ENCODE results near the gene PDXP.

Gene PDXP

GRCh38 chr22:37624017-37624365 is 34.5 kb upstream of the PDXP start:
- no peak for TF ChIP-seq CTCF (IDR thresholded peaks at IDR 0.05; ENCODE audit: control insufficient read depth, extremely low read depth, insufficient read depth)
- H3K4me3 ChIP-seq (ENCODE audit: low read depth, low read length): no peak overlapping the region
- no peak for DNase-seq (ENCODE audit: low read depth)

GRCh38 chr22:37624876-37625275 is 33.6 kb upstream of the PDXP start:
- TF ChIP-seq CTCF (IDR thresholded peaks at IDR 0.05; ENCODE audit: control insufficient read depth, extremely low read depth, insufficient read depth): no peak
- DNase-seq (ENCODE audit: low read depth): no peak
- H3K4me3 ChIP-seq (ENCODE audit: low read depth, low read length): no peak overlapping the region

DNA sequence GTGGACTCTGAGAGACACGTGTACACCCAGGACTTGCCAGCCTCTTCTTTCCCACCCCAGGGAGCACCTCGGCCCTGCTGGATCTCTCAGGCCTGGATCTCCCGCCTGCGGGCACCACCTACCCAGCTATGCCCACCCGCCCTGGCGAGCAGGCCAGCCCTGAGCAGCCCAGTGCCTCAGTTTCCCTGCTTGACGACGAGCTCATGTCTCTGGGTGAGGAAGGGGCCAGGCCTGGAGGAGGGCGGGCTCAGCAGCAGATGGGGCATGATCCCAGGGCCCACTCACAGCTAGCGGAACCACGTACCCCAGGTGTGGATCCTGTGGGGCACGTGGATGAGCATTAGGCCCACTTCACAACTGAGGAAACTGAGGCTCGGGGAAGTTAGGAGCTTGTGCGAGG is 32.8 kb upstream of the PDXP start:
- no peak for TF ChIP-seq CTCF (IDR thresholded peaks at IDR 0.05; ENCODE audit: control insufficient read depth, extremely low read depth, insufficient read depth)
- DNase-seq (ENCODE audit: low read depth): no peak
- H3K4me3 ChIP-seq (ENCODE audit: low read depth, low read length): no peak overlapping the region

- TF ChIP-seq CTCF (IDR thresholded peaks at IDR 0.05; ENCODE audit: control insufficient read depth, extremely low read depth, insufficient read depth): no peak
- H3K4me3 ChIP-seq (ENCODE audit: low read depth, low read length): no peak overlapping the region
- DNase-seq (ENCODE audit: low read depth): no peak
Observed at GRCh38 chr22:37626144-37626543, 32.4 kb upstream of the PDXP start.

DNA sequence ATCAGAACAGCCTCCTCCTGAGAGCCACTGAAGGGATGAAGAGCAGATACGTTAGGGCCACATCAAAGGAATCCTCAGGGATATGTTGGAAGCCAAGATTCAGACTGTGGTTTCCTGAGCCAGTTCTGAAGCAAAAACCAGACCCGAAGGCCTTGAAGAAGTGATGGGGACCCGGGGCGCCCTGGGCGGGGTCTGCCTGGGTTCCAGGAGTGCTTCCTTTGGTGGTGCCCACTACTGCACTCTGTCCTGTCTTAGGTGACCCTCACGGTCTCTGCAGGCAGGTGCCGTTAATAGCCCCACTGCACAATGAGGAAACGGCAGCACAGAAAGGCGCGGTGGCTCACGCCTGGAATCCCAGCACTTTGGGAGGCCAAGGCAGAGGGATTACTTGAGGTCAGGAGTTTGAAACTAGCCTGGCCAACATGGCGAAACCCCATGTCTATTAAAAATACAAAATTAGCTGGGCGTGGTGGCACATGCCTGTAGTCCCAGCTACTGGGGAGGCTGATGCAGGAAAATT is 31.9 kb upstream of the PDXP start:
- no peak overlapping the region for H3K4me3 ChIP-seq (ENCODE audit: low read depth, low read length)
- DNase-seq (ENCODE audit: low read depth): no peak
- no peak for TF ChIP-seq CTCF (IDR thresholded peaks at IDR 0.05; ENCODE audit: control insufficient read depth, extremely low read depth, insufficient read depth)

GRCh38 chr22:37627121-37627520 is 31.4 kb upstream of the PDXP start:
- TF ChIP-seq CTCF (IDR thresholded peaks at IDR 0.05; ENCODE audit: control insufficient read depth, extremely low read depth, insufficient read depth): no peak
- no peak for DNase-seq (ENCODE audit: low read depth)
- no peak overlapping the region for H3K4me3 ChIP-seq (ENCODE audit: low read depth, low read length)

GRCh38 chr22:37627545-37627944 is 31.0 kb upstream of the PDXP start:
- no peak for DNase-seq (ENCODE audit: low read depth)
- TF ChIP-seq CTCF (IDR thresholded peaks at IDR 0.05; ENCODE audit: control insufficient read depth, extremely low read depth, insufficient read depth): no peak
- no peak overlapping the region for H3K4me3 ChIP-seq (ENCODE audit: low read depth, low read length)

Data from LNCaP clone FGC (cell line).